HFFc6 (cell line): ENCODE results near the gene PRPF40B. TPM values are rescaled to one million over a fixed set of nuclear protein-coding genes. Genes with fewer than 3 reads are reported as not detected.

Source experiments
- DNase-seq: peaks from one replicate; pipeline ENCODE4 v3.0.0-alpha.2; 2018
- H3K27ac Mint-ChIP-seq: 2 replicates; pipeline ENCODE4 v1.8.0; 2020; ENCODE audit warnings: mild to moderate bottlenecking, mixed read lengths
- H3K27me3 Mint-ChIP-seq: 2 replicates; pipeline ENCODE4 v1.8.0; 2021; ENCODE audit warnings: mild to moderate bottlenecking, moderate library complexity, mixed read lengths; ENCODE audit not compliant: insufficient read depth
- H3K36me3 Mint-ChIP-seq: 2 replicates; pipeline ENCODE4 v1.8.0; 2021; ENCODE audit warnings: low read depth, mixed read lengths
- H3K4me1 Mint-ChIP-seq: 2 replicates; pipeline ENCODE4 v1.8.0; 2020; ENCODE audit warnings: low read depth, mixed read lengths
- H3K4me3 Mint-ChIP-seq: 2 replicates; pipeline ENCODE4 v1.8.0; 2020; ENCODE audit warnings: mild to moderate bottlenecking, moderate library complexity, mixed read lengths
- H3K9me3 Mint-ChIP-seq: 2 replicates; pipeline ENCODE4 v1.8.0; 2020; ENCODE audit warnings: mild to moderate bottlenecking, mixed read lengths
- CTCF ChIP-seq: fragments of 200-600 bp; sonication (generic); IDR thresholded peaks from 2 replicates; pipeline ENCODE4 v1.5.0; 2021; ENCODE audit warnings: antibody characterized with exemption, mild to moderate bottlenecking
- total RNA-seq, 6 experiments: library from RNA; stranded (reverse); fragmentation: NEBNext Ultra II Directional; extraction: Animal tissue kit (Norgen Biotek cat#: 25700); gene quantifications; 2 replicates in 1 of 6; 3 replicates in 5 of 6; pipeline ENCODE4 v1.2.3, GENCODE V29; 2021

The PRPF40B gene
- total RNA-seq, 6 experiments from 2014 or later, result 10.3 to 11.9 (median 11.2) TPM

- H3K4me3 Mint-ChIP-seq, result no peak overlapping the region
- no peaks in the 10 kb centered on the region for H3K36me3 Mint-ChIP-seq
- peaks cover 2% of the 10 kb centered on the region for H3K27me3 Mint-ChIP-seq
- TF ChIP-seq CTCF, result no peak
- no peak for DNase-seq
- no peaks in the 10 kb centered on the region for H3K9me3 Mint-ChIP-seq
- H3K4me1 Mint-ChIP-seq, result peaks cover 70% of the 10 kb centered on the region
- H3K27ac Mint-ChIP-seq, result no peak overlapping the region
These were observed 46.4 kb downstream of the PRPF40B start for GRCh38 chr12:49669796-49670195.

GRCh38 chr12:49671031-49671765 lies 47.8 kb downstream of the PRPF40B start:
- no peak for DNase-seq

GRCh38 chr12:49672301-49673217 lies 49.2 kb downstream of the PRPF40B start:
- no peaks in the 10 kb centered on the region for H3K36me3 Mint-ChIP-seq
- H3K27ac Mint-ChIP-seq, result peak overlapping the region; percentile 90
- DNase-seq, result no peak
- H3K9me3 Mint-ChIP-seq, result no peaks in the 10 kb centered on the region
- H3K27me3 Mint-ChIP-seq, result peaks cover 2% of the 10 kb centered on the region; the same call in 1 of the 2 replicates
- no peak for TF ChIP-seq CTCF
- H3K4me3 Mint-ChIP-seq, result peak overlapping the region; percentile 75; the same call in 1 of the 2 replicates
- H3K4me1 Mint-ChIP-seq, result peaks cover 70% of the 10 kb centered on the region

More at GRCh38 chr12:49671031-49671765, 47.8 kb downstream of the PRPF40B start:
- Mint-ChIP-seq H3K4me1 (peaks cover 77% of the 10 kb centered on the region), H3K27ac (no peak overlapping the region), H3K27me3 (peaks cover 2% of the 10 kb centered on the region; the same call in 1 of the 2 replicates), H3K9me3 (no peaks in the 10 kb centered on the region), H3K4me3 (no peak overlapping the region), H3K36me3 (no peaks in the 10 kb centered on the region)
- no peak for TF ChIP-seq CTCF

- Mint-ChIP-seq H3K9me3 (no peaks in the 10 kb centered on the region), H3K27ac (peak overlapping the region; percentile 90), H3K4me1 (peaks cover 63% of the 10 kb centered on the region), H3K27me3 (no peaks in the 10 kb centered on the region; the same call in 1 of the 2 replicates), H3K4me3 (peak overlapping the region; percentile 75), H3K36me3 (no peaks in the 10 kb centered on the region)
- peak; percentile 90 for DNase-seq
- peak; percentile 60 for TF ChIP-seq CTCF
These were observed 50.3 kb downstream of the PRPF40B start for GRCh38 chr12:49673446-49674317.
